PC-3 (cell line): ENCODE measurements around the gene TMEM163. TPM values are rescaled to one million over a fixed set of nuclear protein-coding genes. Genes with fewer than 3 reads are reported as not detected.

Experiments
- ATAC-seq: fragments of 200-7000 bp; cut with Tn5 transposase; 2 replicates; pipeline ENCODE4 v1.9.1; 2020; ENCODE audit warnings: mild to moderate bottlenecking, moderate library complexity
- BruUV-seq: library from RNA; stranded (reverse); fragments of 400-500 nt; replicated peaks from 2 replicates; lab custom pipeline; 2021; lab: Mats Ljungman, UMichigan
- CTCF ChIA-PET: fragments of 300-600 bp; sonication (Branson Sonifier 250); formaldehyde crosslinking; loops from one replicate; lab custom pipeline; 2022; ENCODE audit warnings: antibody characterized with exemption; lab: Charles Lee
- POLR2A ChIA-PET: fragments of 300-600 bp; sonication (Branson Sonifier 250); formaldehyde crosslinking; loops from one replicate; lab custom pipeline; 2022; ENCODE audit warnings: antibody characterized with exemption; ENCODE audit not compliant: unreplicated experiment; lab: Charles Lee
- DNase-seq: peaks from one replicate; pipeline ENCODE4 v3.0.0-alpha.2; 2015
- H2AFZ ChIP-seq: fragments of 300-600 bp; sonication (generic); 2 replicates; pipeline ENCODE4 v1.6.0; 2016; ENCODE audit warnings: antibody characterized with exemption, low read length
- H3F3A ChIP-seq: fragments of 300-600 bp; sonication (generic); one replicate; pipeline ENCODE4 v1.6.0; 2017; ENCODE audit warnings: antibody characterized with exemption, low read length, control low read depth, mild to moderate bottlenecking; ENCODE audit not compliant: unreplicated experiment
- H3K27ac ChIP-seq: fragments of 300-600 bp; sonication (generic); 2 replicates; pipeline ENCODE4 v1.5.1; 2016; ENCODE audit warnings: mild to moderate bottlenecking, low read length
- H3K27me3 ChIP-seq: fragments of 300-600 bp; sonication (generic); 2 replicates; pipeline ENCODE4 v1.6.1; 2016; ENCODE audit warnings: low read length, mixed read lengths
- H3K36me3 ChIP-seq: fragments of 300-600 bp; sonication (generic); 2 replicates; pipeline ENCODE4 v1.6.1; 2016; ENCODE audit warnings: low read depth, mixed run types, low read length, mixed read lengths
- H3K4me1 ChIP-seq: fragments of 300-600 bp; sonication (generic); 2 replicates; pipeline ENCODE4 v1.5.1; 2016; ENCODE audit warnings: low read length; ENCODE audit not compliant: insufficient read depth
- H3K4me2 ChIP-seq: fragments of 300-600 bp; sonication (generic); 2 replicates; pipeline ENCODE4 v1.6.0; 2016; ENCODE audit warnings: low read length
- H3K4me3 ChIP-seq: fragments of 300-600 bp; sonication (generic); 2 replicates; pipeline ENCODE4 v1.5.1; 2016; ENCODE audit warnings: mild to moderate bottlenecking, low read length, mixed read lengths
- H3K79me2 ChIP-seq: fragments of 300-600 bp; sonication (generic); 2 replicates; pipeline ENCODE4 v1.6.1; 2017; ENCODE audit warnings: low read length, mixed read lengths
- H3K9ac ChIP-seq: fragments of 300-600 bp; sonication (generic); 2 replicates; pipeline ENCODE4 v1.6.0; 2016; ENCODE audit warnings: mild to moderate bottlenecking, low read length
- H3K9me2 ChIP-seq: fragments of 300-600 bp; sonication (generic); replicated peaks from 2 replicates; pipeline ENCODE4 v1.6.1; 2016; ENCODE audit warnings: mixed run types, low read length, mixed read lengths
- H3K9me3 ChIP-seq: fragments of 300-600 bp; sonication (generic); 2 replicates; pipeline ENCODE4 v1.6.1; 2016; ENCODE audit warnings: low read length, mixed read lengths
- H4K20me1 ChIP-seq: fragments of 300-600 bp; sonication (generic); 2 replicates; pipeline ENCODE4 v1.6.1; 2016; ENCODE audit warnings: low read length, mixed read lengths
- EZH2 ChIP-seq: fragments of 300-600 bp; sonication (generic); IDR thresholded peaks from one replicate; pipeline ENCODE4 v1.6.1; 2017; ENCODE audit warnings: antibody characterized with exemption, mild to moderate bottlenecking, low read length; ENCODE audit not compliant: unreplicated experiment
- EZH2phosphoT487 ChIP-seq: fragments of 300-600 bp; sonication (generic); IDR thresholded peaks from 2 replicates; pipeline ENCODE4 v1.6.1; 2018; ENCODE audit warnings: mild to moderate bottlenecking, antibody characterized with exemption, low read length, borderline replicate concordance
- intact Hi-C: fragments of 100-400 bp; cut with micrococcal nuclease; formaldehyde crosslinking; loops from 2 replicates; pipeline ENCODE4 v1.9.0; 2023
- total RNA-seq: library from RNA; depleted of rRNA; stranded (reverse); fragments of >200 nt; gene quantifications from 2 replicates; pipeline ENCODE4 v1.2.3, GENCODE V29; 2014
- TF ChIP-seq, protein P1 (sequence below): fragments of 300-600 bp; sonication (generic); conservative IDR thresholded peaks from 2 replicates; pipeline ENCODE4 v1.5.1; 2017; ENCODE audit warnings: antibody characterized with exemption, low read depth, mild to moderate bottlenecking, low read length

Gene TMEM163
- total RNA-seq, 1 experiment from 2014 or later: 0.47 TPM

DNA sequence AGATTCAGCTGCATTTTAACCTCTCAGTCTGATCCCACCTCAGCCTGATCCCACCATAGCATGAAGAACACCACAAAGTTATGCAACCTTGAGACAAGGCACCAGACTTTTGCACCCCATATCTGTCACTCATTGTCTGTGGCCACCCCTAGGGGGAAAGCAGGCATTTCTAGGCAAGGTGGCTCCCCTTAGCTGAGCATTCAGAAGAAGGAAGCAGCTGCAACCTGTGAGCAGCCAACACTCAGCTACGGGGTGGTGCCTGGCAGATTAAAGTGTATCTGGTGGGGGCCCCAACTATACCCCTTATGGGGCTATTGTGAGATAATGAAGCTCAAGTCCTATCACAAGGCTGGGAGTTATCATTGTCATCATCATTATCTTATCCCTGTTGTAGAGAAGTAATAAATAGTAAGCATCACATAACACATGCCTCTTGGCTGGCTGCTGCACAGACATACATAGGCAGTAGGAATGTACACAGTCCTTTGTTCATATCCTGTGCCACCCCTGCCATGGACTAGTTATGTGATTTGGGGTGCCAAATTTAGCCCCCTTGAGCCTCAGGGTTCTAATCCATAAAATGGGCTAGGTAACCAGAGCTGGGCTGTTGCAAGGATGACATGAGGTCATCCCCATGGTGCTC lies 20.6 kb upstream of the TMEM163 start:
- Histone ChIP-seq H3K9ac (no peak overlapping the region), H3K9me3 (no peaks in the 10 kb centered on the region), H3K4me1 (peaks cover 26% of the 10 kb centered on the region), H3K4me2 (no peak overlapping the region), H4K20me1 (no peaks in the 10 kb centered on the region), H3K79me2 (no peaks in the 10 kb centered on the region), H3K36me3 (no peaks in the 10 kb centered on the region), H3K27me3 (no peaks in the 10 kb centered on the region), H3K4me3 (no peak overlapping the region), H2AFZ (no peak overlapping the region), H3K9me2 (no peaks in the 10 kb centered on the region), H3K27ac (no peak overlapping the region), H3F3A (no peaks in the 10 kb centered on the region)
- no peak for DNase-seq
- ATAC-seq: no peak
- POLR2A ChIA-PET: no interaction called here
- BruUV-seq: no TSS peak
- CTCF ChIA-PET: no interaction called here
- intact Hi-C loops: no loop called here
- no peak for TF ChIP-seq EZH2phosphoT487
- TF ChIP-seq, protein P1, sequence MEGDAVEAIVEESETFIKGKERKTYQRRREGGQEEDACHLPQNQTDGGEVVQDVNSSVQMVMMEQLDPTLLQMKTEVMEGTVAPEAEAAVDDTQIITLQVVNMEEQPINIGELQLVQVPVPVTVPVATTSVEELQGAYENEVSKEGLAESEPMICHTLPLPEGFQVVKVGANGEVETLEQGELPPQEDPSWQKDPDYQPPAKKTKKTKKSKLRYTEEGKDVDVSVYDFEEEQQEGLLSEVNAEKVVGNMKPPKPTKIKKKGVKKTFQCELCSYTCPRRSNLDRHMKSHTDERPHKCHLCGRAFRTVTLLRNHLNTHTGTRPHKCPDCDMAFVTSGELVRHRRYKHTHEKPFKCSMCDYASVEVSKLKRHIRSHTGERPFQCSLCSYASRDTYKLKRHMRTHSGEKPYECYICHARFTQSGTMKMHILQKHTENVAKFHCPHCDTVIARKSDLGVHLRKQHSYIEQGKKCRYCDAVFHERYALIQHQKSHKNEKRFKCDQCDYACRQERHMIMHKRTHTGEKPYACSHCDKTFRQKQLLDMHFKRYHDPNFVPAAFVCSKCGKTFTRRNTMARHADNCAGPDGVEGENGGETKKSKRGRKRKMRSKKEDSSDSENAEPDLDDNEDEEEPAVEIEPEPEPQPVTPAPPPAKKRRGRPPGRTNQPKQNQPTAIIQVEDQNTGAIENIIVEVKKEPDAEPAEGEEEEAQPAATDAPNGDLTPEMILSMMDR: no peak
- TF ChIP-seq EZH2: no peak

DNA sequence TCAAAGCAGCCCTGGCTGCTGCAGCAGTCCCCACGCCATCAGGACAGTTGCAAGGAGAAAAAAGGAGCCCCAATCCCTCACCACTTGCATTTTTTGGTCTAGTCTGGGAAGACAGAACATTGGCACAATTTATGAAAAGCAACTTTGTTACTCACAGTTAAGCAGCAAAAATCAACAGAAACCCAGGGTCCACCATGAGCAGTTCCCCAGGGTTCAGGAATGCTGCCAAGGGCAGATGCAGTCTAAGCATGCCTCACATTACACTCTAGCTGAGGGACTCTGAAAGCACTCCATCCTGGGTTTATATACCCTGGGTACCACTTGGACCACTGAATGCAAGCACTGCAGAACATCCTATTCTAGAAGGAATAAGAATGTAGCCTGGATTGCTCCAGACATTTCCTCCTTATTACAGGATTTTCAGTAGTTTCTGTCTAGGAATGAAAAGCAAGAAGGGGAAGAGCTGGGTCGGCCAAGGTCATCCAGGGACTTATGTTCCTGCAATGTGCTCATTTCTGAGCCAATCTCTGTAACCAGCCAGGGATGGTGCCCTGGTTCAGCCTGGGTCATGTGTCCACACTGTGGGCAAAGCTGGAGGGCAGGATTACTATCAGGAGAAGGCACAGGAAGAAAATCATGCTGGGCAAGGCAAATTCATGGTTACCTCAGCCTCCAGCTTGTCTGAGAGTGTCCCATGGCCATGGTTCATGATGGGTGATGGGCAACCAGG lies 19.5 kb upstream of the TMEM163 start:
- no peaks in the 10 kb centered on the region for H3K9me2 ChIP-seq
- H3K9me3 ChIP-seq: no peaks in the 10 kb centered on the region
- DNase-seq (no peak), ATAC-seq (peak; percentile 35; the same call in 1 of the 2 replicates)
- H4K20me1 ChIP-seq: no peaks in the 10 kb centered on the region
- no peak overlapping the region for H3K4me3 ChIP-seq
- POLR2A ChIA-PET: no interaction called here
- H3K36me3 ChIP-seq: no peaks in the 10 kb centered on the region
- H3K27ac ChIP-seq: peak overlapping the region; percentile 20; the same call in 1 of the 2 replicates
- H3K4me1 ChIP-seq: peaks cover 26% of the 10 kb centered on the region
- no peak for TF ChIP-seq EZH2
- 0 out of 2 replicates have a peak overlapping the region, but pooled peaks have one; percentile 0 for H3K4me2 ChIP-seq
- H2AFZ ChIP-seq: peak overlapping the region; percentile 17; the same call in 1 of the 2 replicates
- CTCF ChIA-PET: no interaction called here
- no peaks in the 10 kb centered on the region for H3F3A ChIP-seq
- no peaks in the 10 kb centered on the region for H3K27me3 ChIP-seq
- no peaks in the 10 kb centered on the region for H3K79me2 ChIP-seq
- intact Hi-C loops: no loop called here
- no TSS peak for BruUV-seq
- H3K9ac ChIP-seq: peak overlapping the region; percentile 15; the same call in 1 of the 2 replicates

- no TSS peak for BruUV-seq
- no peaks in the 10 kb centered on the region for H3K79me2 ChIP-seq
- peak overlapping the region; percentile 15; the same call in 1 of the 2 replicates for H3K9ac ChIP-seq
- intact Hi-C loops: no loop called here
- ATAC-seq (peak; percentile 65; the same call in 1 of the 2 replicates), DNase-seq (peak; percentile 28)
- H3K9me2 ChIP-seq: no peaks in the 10 kb centered on the region
- no peaks in the 10 kb centered on the region for H3K27me3 ChIP-seq
- peak overlapping the region; percentile 20; the same call in 1 of the 2 replicates for H3K27ac ChIP-seq
- no peaks in the 10 kb centered on the region for H3K36me3 ChIP-seq
- 0 out of 2 replicates have a peak overlapping the region, but pooled peaks have one; percentile 0 for H3K4me2 ChIP-seq
- TF ChIP-seq EZH2phosphoT487: no peak
- TF ChIP-seq, protein P1: no peak
- no peaks in the 10 kb centered on the region for H4K20me1 ChIP-seq
- ChIA-PET POLR2A (no interaction called here), CTCF (no interaction called here)
- no peak overlapping the region for H3K4me3 ChIP-seq
- H3K4me1 ChIP-seq: peaks cover 26% of the 10 kb centered on the region
- no peaks in the 10 kb centered on the region for H3K9me3 ChIP-seq
- no peaks in the 10 kb centered on the region for H3F3A ChIP-seq
- H2AFZ ChIP-seq: peak overlapping the region; percentile 17; the same call in 1 of the 2 replicates
These were observed 18.9 kb upstream of the TMEM163 start for GRCh38 chr2:134737671-134738070.
